Prostate gland (tissue), 2 donors: ENCODE results near the gene WWOX.

Source experiments
- CTCF ChIP-seq, 4 experiments: fragments of 200-600 bp in 2 of 4; fragments of 450-650 bp in 2 of 4; sonication (generic) in 2 of 4; IDR thresholded peaks; 1 replicate in 3 of 4; 2 replicates in 1 of 4; pipeline ENCODE4 v1.5.1; 2016 to 2019; ENCODE audit warnings: antibody characterized with exemption in 4 of 4, mild to moderate bottlenecking in 2 of 4, moderate library complexity in 2 of 4
- POLR2A ChIP-seq: fragments of 450-650 bp; IDR thresholded peaks from one replicate; pipeline ENCODE4 v1.6.1; 2016; ENCODE audit warnings: antibody characterized with exemption, mild to moderate bottlenecking

GRCh38 chr16:78493573-78493972 lies 394.1 kb downstream of the WWOX start:
- TF ChIP-seq CTCF (IDR thresholded peaks at IDR 0.05) (no peak), POLR2A (no peak)
